Islet of Langerhans (tissue), 1 donor: Measurements from ENCODE around the gene CTXN1.
"Not testable (repeated sequence)": the region's sequence is repeated elsewhere in the genome, so short reads cannot be mapped to it uniquely, and the experiment has no call there.

Source experiments
- FAIRE-seq: peaks from one replicate; lab custom pipeline; 2011; peaks lifted over from hg19 to GRCh38; lab: Jason Lieb, UNC

CTXN1 gene

DNA sequence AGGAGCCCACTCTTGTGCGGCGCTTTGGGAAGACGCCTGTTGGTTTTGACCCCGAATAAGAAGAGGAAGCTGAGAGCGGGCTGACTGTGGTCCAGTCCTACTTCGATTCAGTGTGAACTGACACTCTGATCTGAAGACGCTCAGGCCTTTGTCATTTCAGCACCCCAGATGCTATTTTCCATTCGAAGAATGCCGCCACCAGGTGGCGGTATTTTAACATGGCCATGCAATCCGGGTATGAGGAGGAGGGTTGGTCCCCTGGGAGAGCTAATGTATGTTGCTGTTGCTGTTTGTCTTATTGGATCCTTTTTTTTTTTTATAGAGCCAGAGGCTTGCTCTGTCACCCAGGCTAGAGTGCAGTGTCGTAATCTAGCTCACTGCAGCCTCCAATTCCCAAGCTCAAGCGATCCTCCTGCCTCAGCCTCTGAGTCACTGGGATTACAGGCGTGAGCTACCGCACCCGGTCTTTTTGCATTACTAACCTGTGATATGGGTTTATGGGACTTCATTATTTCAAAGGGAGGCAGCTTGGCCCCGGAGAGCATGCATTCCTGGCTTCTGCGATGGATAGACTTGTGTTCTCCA, 18.3 kb upstream of the CTXN1 start:
- FAIRE-seq, result peak; percentile 97

DNA sequence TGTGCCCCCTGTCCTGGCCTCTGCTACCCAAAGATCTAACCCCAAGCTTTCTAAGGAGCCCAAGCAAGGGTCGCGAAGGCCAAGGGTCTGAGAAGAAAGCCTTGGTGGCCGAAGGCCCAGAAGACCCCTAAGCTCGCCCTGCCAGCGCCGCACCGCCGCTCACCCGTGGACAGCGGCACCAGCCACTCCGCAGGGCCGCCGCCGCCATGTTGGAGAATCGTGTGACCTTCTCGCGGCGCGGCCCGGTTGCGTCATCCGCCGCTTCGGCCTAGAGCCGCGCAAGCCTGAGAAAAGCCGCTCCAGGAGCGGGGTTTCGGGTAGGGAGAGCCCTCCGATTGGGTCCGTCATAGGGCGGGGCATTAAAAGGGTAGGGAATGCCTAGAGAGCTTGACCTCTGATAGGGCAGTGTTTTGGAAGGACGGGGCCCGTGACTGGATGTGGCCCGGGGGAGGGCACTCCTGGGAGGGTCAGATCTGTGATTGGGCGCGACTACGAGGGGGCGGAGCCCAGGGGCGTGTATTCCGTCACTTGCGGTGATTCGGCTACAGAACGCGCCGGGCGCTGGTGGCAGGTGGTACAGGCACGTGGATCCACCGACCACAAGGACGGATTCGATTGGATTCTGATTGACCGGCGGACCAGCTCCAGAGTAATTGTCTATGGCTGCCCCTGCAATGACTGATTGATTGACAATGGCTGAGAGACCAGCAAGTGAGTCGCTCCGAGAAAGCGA, 17.7 kb upstream of the CTXN1 start, which contains the start of gene TIMM44:
Gene TIMM44 (minus strand): TSS at position 223 of the 733 bp plus-strand sequence. CDS start 15 bp downstream, at position 208.
- FAIRE-seq, result peak; percentile 97

DNA sequence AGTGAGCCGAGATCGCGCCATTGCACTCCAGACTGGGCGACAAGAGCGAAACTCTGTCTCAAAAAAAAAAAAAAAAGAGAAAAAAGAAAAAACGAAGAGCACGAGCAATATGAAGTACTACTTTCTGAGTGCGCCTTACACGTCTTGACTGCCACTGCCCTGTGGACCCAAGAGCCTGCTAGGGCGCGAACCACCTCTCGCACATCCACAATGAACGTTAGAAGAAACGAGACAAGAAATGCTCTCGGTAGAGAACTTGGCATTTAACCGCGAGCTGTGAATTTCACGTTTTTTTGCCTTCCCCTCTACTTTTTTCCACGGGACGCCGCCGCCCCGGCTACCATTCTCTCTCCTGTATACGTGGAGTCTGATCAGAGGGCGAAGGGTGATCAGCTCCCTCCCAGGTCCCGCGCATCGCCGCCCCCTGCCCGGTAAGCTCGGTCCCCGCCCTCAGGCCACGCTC, 17.1 kb upstream of the CTXN1 start:
- no peak for FAIRE-seq

DNA sequence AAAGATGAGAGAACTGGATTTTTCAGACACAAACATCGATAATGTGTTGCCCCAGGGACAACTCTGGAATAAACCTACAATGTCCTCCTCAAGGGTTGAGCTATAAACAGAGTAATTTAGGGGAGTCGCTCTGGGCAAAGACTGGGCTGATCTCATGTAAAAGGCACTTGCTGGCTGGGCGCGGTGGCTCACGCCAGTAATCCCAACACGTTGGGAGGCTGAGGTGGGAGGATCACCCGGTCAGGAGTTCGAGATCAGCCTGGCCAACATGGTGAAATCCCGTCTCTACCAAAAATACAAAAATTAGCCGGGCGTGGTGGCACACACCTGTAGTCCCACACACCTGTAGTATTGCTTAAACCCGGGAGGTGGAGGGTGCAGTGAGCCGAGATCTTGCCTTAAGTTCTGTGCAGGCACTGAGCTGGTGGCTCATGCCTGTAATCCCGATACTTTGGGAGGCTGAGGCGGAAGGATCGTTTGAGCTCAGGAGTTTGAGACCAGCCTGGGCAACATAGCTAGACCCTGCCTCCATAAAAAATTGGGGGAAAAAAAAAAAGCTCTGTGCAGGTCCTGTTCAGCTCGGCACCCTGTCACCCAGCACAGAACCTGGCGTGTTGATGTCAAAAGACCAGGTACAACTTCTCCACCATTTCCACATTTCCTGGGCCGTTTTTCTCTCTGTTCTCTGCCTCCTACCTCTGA, 16.1 kb upstream of the CTXN1 start:
- no peak for FAIRE-seq

DNA sequence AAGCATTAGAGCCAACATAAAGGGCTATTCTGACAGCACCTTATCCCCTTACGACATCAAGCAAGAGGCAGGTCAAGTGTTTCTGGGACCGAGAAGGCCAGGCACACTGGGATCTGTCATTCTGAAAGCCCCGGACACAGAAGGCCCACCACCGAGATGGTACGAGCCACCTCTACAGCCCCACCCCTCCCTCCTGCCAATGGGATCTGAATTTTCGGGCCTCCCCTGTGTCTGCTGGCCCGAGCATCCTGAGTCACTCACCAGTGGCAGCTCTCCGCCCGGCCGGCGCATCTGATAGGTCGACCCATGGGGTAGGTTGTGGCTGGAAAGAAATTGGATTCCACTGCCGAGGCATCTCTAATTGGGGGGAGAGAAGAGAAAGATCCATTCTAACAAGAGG, 14.9 kb upstream of the CTXN1 start:
- FAIRE-seq, result no peak

DNA sequence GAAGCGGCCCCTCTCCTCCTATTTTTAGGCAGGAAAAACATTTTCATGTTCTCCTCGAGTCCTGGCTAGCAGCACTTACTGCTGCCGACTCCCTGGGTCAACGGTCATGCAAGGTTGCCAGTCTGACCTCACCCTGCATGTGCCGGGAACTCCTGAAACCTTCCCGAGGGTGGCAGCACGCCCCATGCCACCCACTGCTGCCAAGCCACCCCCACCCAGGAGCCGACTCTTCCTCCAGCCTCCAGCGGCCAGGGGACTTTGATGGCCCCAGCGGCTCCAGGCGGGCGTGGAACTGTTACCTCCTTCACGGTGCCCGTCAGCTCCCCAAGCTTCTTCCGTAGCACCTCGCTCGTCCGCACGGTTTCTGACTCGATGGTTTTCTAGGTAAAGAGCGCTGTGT, 8.8 kb upstream of the CTXN1 start:
- FAIRE-seq, result no peak

DNA sequence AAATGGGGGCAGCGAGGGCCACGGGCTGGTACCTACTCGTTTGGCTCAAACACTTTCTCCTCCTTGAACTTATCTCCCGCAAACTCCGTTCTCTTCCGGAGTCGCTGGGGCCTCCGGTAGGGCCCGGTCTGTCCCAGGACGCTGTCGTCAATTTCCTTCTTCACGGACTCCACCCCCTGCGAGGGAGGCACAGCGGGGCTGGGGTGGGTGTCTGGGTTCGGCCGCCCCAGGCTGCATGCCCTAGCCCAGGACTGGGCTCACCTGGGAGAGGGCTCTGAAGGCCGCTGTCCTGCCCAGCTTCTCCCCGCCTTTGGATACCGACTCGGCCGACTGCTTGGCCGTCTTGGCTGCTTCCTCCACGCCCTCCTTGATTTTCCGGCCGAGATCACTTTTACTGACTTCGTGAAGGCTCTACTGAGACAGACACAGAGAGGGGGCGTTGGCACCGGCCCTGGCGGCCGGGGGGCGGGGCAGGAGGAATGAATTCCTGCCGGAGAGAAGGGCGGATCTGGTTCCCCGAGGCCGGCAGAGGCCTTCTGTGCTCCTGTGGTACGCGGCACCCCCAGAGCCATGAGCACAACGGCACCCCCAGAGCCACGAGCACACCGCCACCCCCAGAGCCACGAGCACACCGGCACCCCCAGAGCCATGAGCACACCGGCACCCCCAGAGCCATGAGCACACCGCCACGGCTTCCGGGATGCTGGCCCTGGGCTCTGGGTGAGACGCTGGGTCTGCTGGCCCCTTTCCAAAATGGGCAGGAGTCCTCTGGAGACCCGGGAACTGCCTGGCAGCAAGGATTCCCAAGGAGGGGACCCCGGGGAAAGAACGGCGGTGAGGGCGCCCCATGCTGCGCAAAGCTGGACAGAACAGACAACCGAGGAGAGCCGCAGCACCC, 8.1 kb upstream of the CTXN1 start:
- no peak for FAIRE-seq

DNA sequence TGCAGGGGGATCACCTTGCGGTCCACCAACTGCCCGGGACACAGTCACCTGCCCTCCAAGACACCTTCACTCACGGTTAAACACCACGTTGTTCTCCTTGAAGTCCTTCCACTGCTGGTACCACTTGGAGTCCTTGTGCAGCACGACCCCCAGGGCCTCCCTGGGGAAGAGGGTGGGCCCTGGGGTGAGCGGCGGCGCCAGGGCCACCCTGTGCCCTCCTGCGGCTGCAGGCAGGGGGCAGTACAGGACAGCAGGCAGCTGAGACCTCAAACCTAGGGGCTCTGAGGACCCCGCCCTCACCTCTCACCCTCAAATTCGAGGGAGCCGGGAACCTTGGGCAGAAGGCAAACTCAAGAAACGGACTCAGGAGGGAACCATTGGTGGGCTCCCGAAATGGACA, 7.5 kb upstream of the CTXN1 start:
- FAIRE-seq, result no peak

DNA sequence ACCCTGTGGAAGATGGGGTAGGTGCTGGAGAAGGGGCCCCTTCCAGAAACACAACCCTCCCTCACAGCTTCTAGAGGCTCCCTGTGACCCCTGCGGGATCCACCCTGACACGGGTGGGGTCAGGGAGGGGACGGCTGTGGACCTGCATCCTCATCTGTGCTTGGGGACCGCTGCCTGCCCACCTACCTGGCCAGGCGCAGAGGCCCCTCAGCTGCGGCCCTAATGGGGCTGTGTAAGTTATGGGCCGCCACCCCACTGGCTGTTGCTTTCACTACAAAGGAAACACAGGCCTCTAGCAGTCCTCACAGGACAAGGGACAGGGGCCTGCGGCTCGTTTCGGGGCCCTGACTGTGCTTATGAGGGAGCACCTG, 7.0 kb upstream of the CTXN1 start:
- no peak for FAIRE-seq

DNA sequence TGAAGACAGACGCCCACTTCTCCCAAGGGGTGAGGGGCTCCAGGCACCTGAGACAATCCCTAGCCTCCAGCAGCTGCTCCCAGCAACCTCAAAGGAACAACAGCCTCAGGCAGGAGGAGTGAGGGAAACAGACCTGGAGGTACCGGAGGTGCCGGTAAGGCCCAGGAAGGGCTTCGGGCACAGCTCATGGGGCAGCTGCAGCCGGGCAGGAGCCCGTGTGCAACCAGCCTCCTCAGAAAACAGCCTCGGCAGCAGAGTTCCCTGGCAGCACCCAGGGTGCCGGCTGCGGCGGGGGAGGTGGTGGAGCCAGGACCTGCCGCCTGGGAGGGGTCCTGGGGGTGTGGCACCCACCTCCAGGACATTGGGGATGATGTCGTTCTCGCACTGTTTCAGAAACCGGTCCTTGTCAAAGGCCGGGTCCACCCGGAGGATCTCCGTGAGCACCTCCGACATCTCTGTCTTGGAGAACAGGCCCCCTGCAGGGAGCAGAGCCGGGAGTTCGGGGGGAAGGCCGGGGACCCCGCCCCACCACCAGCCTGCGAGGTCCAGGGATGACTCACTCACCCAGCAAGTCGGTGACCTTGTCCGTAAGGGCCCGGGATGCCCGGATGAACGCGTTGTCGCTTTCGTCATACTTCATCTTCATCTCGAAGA, 6.5 kb upstream of the CTXN1 start:
- FAIRE-seq, result no peak

DNA sequence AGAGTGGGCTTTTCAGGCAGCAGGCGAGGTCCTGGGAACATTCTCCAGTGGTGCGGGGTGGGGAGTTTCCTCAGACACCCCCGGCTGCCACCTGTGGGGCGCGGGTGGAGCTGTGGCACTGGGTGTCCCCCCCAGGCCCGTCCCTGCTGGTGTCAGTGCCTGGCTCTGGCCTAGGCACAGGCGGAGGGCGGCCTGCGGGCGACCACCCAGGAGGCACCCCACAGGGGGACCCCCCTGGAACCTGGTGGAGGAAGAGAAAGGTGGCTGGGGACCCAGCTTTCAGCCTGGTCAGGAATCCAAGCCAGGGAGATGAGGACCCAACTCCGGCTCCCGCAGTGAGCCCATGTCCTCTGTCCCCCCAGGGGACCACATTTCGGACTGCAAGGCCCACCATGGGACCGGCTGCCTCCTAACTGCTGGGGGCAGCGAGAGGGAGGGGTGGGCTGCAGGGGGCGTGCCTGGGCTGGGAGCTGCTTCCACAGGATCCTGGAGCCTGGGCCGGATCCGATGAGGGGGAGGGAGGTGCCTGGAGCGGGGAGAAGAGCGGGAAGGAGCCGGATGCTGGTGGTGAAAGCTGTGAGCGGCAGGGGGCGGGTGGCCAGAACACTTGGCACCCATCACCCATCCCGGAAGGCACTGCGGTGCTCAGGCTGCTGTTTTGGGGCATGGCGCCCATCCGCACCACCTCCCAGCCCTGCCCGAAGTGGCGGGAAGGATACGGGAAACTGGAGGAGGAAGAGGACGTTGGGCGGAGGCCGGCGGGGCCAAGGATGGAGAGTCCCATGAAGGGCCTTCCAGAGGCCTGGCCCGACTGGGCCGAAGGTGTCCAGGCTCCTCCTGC, 5.5 kb upstream of the CTXN1 start:
- FAIRE-seq, result no peak

DNA sequence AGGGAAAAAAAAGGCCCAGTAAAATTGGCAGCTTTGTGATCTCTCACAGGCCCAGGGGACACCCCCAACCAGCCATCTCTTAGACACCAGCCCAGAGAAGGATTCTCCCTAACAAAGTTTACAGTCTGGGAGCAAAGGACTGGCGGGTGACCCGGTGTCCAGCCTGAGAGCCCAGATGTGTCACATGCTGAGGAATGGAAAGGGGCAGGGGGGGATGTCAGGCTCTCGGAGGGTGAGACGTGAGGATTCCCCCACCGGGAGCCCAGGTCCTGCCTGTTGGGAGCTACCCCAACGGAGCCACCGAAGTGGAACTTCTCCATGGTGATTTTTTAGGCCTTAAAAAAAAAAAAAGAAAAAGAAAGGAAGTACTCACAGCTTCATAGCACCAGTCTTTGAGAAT, 4.8 kb upstream of the CTXN1 start:
- FAIRE-seq, result no peak

DNA sequence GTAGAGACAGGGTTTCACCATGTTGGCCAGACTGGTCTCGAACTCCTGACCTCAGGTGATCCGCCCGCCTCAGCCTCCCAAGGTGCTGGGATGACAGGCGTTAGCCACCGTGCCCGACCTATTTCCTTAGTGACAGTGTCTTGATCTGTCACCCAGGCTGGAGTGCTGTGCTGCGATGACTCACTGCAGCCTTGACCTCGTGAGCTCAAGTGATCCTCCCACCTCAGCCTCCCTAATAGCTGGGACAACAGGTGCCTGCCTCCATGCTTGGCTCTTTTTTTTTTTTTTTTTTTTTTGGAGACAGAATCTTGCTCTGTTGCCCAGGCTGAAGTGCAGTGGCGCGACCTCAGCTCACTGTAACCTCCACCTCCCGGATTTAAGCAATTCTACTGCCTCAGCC, 4.1 kb upstream of the CTXN1 start:
- FAIRE-seq, result not testable (repeated sequence)

DNA sequence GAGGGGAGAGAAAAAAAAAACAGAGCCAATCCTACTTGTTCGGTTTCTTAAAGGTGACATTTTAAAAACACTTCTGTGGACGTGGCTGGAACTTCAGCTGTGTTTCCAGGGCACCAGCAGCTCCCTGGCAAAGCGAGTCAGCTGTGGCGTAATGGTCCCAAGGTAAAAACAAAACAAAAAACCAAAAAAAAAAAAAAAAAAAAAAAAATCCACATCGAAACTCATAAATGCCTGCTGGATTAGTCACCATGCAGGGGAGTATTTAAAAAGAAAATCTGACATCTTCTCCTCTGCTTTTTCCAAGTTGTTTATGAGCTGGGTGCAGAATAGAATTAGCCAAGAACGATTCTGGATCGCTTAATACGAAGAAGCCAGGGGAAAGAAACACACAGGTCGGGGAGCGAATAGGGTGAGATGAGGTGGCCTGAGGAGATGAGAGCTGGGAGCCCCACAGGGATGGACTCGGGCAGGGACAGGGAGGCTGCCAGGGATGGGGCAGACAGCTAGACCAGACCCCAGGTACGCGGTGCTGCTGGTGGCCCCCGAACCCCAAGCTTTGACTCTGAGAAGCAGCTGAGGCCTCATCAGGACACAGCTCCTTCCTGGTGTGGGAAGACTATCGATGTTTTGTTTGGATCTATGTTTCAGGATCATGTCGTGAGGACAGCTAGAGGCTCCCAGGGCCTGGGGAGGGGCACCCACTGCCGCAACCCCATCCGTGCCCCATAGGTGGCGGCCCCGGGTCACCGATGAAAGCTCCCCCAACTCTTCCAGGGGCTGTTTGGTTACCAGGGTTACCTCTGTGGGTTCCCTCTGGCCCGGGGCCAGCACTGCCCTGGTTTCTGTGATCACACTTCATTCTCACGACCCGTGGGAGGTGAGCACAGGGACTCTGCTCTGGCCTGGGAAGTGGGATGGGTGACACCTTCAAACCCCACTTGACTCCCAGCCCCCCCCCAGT, 3.1 kb upstream of the CTXN1 start:
- FAIRE-seq, result no peak

DNA sequence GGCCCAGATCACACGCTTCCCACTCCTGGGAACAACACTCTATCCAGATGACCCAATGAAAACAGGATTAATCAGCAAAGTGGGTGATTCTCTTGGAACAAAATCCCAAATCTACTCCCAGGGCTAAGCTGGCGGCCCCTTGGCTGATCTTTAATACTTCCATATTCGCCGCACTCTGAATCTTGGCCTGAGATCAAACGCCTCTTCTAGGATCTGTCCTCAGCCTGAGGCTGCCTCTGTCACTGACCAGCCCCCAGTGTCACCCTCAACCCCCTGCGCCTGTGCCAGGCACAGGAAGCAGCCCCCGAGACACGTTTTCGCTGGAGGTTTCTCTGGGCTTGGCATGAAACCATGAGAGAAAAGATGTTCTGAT, 2.4 kb upstream of the CTXN1 start:
- no peak for FAIRE-seq

DNA sequence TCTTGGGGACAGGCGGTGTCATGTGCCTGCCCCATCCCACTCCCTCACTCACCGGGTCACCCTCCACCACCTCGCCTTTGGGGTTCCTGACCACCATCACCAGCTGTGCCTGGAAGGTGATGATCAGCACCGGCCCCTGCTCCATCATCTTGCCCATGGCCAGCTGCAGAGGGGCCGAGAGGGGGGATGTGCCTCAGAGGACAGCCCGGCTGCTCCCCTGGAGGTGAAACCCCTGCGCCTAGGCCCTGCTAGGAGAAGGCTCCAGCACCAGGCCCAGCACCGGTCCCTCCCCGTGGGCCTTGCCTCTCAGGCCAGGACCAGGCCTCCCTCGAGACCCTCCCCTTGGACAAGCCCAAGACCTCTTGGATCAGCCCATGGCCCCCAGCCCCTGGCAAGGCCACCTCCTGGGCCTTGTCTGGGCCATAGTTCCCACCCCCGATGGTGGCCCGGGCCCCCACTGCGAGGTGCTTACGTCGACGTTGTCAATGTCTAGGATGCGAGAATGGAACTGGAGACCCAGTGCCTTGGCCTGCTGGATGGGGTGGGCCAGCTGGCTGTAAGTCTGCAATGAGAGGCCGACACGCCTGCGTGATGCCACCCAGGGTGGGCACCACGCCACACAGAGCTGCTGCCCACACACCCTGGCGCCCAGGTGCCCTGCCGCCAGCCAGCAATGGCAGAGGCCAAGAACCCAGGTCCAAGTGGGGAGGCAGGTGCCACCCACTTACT, 1.8 kb upstream of the CTXN1 start:
- FAIRE-seq, result no peak

DNA sequence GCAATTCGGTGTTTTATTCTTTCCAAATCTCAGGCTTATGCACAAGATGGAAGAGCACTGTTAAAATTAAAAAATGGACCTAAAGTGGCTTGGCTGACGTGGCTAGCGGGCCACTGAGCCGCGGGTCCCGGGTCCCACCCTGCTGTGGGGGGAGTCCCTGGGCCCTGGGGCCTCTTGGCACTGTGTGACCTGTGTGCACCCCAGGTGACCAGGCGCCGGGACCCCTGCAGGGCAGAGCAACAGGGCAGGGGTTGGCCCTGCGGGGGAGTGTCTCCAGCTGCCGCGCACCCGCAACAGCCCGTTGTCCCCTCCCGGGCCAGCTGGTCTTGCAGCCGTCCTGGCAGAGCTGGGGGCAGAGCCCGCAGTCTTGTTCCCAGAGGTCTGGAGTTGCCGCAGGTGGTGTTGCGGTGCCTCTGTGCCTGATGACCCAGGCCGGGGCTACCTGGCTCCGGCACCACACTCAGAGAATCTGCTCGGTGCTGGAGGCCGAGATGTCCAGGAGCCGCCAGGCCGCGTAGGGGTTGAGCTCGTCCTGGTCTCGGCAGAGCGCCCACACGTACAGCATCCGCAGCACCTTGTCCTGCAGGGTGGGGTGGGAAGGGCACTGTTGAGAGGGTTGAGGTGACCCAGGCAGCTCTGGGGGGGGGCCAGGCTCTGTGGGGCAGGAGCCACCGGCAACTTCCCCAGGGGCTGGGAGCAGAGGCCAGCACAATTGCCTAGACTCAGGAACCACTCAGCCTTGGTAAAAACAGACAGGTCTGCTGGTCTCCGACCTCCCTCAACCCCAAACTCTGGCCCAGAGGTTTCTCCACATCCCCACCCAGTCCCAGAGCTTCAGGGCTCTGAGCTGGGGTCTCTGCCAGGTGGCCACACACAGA, 1.0 kb upstream of the CTXN1 start:
- FAIRE-seq, result no peak

DNA sequence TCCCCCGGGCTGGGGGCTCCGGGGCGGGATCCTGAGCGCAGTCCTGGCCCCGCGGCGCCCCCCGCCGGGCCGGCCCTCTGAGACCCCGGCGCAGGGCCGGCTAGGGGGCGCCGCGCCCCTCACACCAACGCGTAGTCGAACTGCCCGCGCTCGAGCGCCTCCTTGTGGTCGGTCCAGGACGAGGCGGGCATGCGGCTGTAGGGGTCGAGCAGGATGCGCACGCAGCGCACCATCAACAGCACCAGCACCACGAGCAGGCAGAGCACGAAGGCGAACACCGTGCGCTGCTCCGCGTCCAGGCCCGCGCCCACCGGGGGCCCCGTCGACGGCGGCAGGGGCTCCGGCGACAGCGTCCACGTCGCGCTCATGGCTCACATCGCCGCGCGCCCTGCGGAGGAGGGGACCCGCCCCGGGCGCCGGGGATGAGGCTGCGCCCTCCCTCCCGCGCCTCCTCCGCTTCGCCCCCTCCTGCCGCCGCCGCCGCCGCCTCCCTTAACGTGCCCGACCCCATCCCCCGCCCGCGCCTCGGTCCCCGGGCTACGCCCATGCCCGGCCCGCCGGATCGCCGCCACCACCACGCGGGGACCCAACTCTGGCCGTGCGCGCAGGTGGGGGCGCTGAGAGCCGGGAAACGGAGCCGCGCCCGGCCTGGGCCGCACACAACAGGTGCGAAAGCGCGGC, 624 bp downstream of the CTXN1 start:
- no peak for FAIRE-seq
